Forelimb muscle (tissue), 1 donor: Measurements from ENCODE around the gene GDF10. TPM values are rescaled to one million over a fixed set of nuclear protein-coding genes. Genes with fewer than 3 reads are reported as not detected.

Experiments used
- DNase-seq: peaks from one replicate; pipeline ENCODE4 v3.0.0-alpha.2; 2013; ENCODE audit warnings: low read depth
- polyA plus RNA-seq: library from polyadenylated mRNA; unstranded; fragments of 120-200 nt; gene quantifications from one replicate; pipeline ENCODE4 v1.2.1, GENCODE V29; 2013; ENCODE audit not compliant: insufficient read length

The GDF10 gene
- polyA plus RNA-seq, 1 donor = 3.2 TPM

GRCh38 chr10:47351899-47352815 lies 52.2 kb downstream of the GDF10 start:
- DNase-seq = no peak

GRCh38 chr10:47353351-47353750 lies 53.4 kb downstream of the GDF10 start:
- no peak for DNase-seq

GRCh38 chr10:47354165-47354564 lies 54.2 kb downstream of the GDF10 start:
- no peak for DNase-seq

GRCh38 chr10:47354900-47355299 lies 54.9 kb downstream of the GDF10 start:
- DNase-seq = no peak

- no peak for DNase-seq
Measured at GRCh38 chr10:47356708-47357107, 56.7 kb downstream of the GDF10 start.

GRCh38 chr10:47357131-47357582 lies 57.2 kb downstream of the GDF10 start:
- no peak for DNase-seq

GRCh38 chr10:47357911-47358310 lies 57.9 kb downstream of the GDF10 start:
- DNase-seq = no peak

GRCh38 chr10:47358457-47358856 lies 58.5 kb downstream of the GDF10 start:
- DNase-seq = no peak

GRCh38 chr10:47359101-47359500 lies 59.1 kb downstream of the GDF10 start:
- DNase-seq = no peak

GRCh38 chr10:47359626-47360418 lies 59.8 kb downstream of the GDF10 start:
- DNase-seq = no peak

GRCh38 chr10:47360419-47361040 lies 60.5 kb downstream of the GDF10 start:
- DNase-seq = no peak

GRCh38 chr10:47361293-47361692 lies 61.3 kb downstream of the GDF10 start:
- no peak for DNase-seq

- DNase-seq = no peak
Measured at GRCh38 chr10:47362199-47362598, 62.2 kb downstream of the GDF10 start.

Other genes starting within 250 kb of the GDF10 start
- gene GDF2, start 22.3 kb downstream of the GDF10 start, polyA plus RNA-seq = not detected
- 0.09 TPM for gene RBP3, start 48.2 kb downstream of the GDF10 start, polyA plus RNA-seq
- 3.5 TPM for gene ZNF488, start 84.1 kb downstream of the GDF10 start, polyA plus RNA-seq
- gene ANXA8, start 183.9 kb downstream of the GDF10 start, polyA plus RNA-seq = not detected
- not detected for gene FAM25G, start 191.5 kb downstream of the GDF10 start, polyA plus RNA-seq
- 20.2 TPM for gene AGAP9, start 223.4 kb downstream of the GDF10 start, polyA plus RNA-seq